Stimulated activated naive CD8-positive, alpha-beta T cell treated with anti-CD3 and anti-CD28 coated beads, Interleukin-15, Interleukin-2, amounts not matched to agents 100 ng/mL and 50 ng/mL, for 24 hours (primary cell): ENCODE data around the gene SYNC.
"Not testable (repeated sequence)": the region's sequence is repeated elsewhere in the genome, so short reads cannot be mapped to it uniquely, and the experiment has no call there.

Experiments
- H3K27ac Mint-ChIP-seq: one replicate; pipeline ENCODE4 v1.8.0; 2021; ENCODE audit warnings: mild to moderate bottlenecking, mixed read lengths
- H3K27me3 Mint-ChIP-seq: one replicate; pipeline ENCODE4 v1.8.0; 2021; ENCODE audit warnings: mixed read lengths
- H3K36me3 Mint-ChIP-seq: one replicate; pipeline ENCODE4 v1.8.0; 2021; ENCODE audit warnings: low read depth, mixed read lengths
- H3K4me1 Mint-ChIP-seq: one replicate; pipeline ENCODE4 v1.8.0; 2021; ENCODE audit warnings: low read depth, mixed read lengths
- H3K4me3 Mint-ChIP-seq: one replicate; pipeline ENCODE4 v1.8.0; 2021; ENCODE audit warnings: mild to moderate bottlenecking, mixed read lengths
- H3K9me3 Mint-ChIP-seq: one replicate; pipeline ENCODE4 v1.8.0; 2021; ENCODE audit warnings: mixed read lengths

The SYNC gene

GRCh38 chr1:32685498-32685897 lies 17.1 kb downstream of the SYNC start:
- no peaks in the 10 kb centered on the region for H3K27me3 Mint-ChIP-seq
- H3K4me1 Mint-ChIP-seq = peaks cover 11% of the 10 kb centered on the region
- H3K36me3 Mint-ChIP-seq = peaks cover 46% of the 10 kb centered on the region
- no peaks in the 10 kb centered on the region for H3K9me3 Mint-ChIP-seq
- no peak overlapping the region for H3K4me3 Mint-ChIP-seq
- H3K27ac Mint-ChIP-seq = no peak overlapping the region

GRCh38 chr1:32684167-32684811 lies 18.3 kb downstream of the SYNC start:
- H3K4me1 Mint-ChIP-seq = peaks cover 11% of the 10 kb centered on the region
- H3K9me3 Mint-ChIP-seq = no peaks in the 10 kb centered on the region
- peak overlapping the region; percentile 23 for H3K4me3 Mint-ChIP-seq
- H3K27me3 Mint-ChIP-seq = no peaks in the 10 kb centered on the region
- peaks cover 58% of the 10 kb centered on the region for H3K36me3 Mint-ChIP-seq
- H3K27ac Mint-ChIP-seq = peak overlapping the region; percentile 50

- Mint-ChIP-seq H3K27me3 (no peaks in the 10 kb centered on the region), H3K9me3 (no peaks in the 10 kb centered on the region), H3K36me3 (peaks cover 59% of the 10 kb centered on the region), H3K27ac (no peak overlapping the region), H3K4me3 (no peak overlapping the region), H3K4me1 (peaks cover 11% of the 10 kb centered on the region)
Observed at GRCh38 chr1:32683397-32683796, 19.2 kb downstream of the SYNC start.

GRCh38 chr1:32681999-32682398 lies 20.6 kb downstream of the SYNC start:
- Mint-ChIP-seq H3K9me3 (no peaks in the 10 kb centered on the region), H3K4me1 (peaks cover 11% of the 10 kb centered on the region), H3K27me3 (no peaks in the 10 kb centered on the region), H3K36me3 (peaks cover 68% of the 10 kb centered on the region), H3K4me3 (no peak overlapping the region), H3K27ac (peak overlapping the region; percentile 5)

GRCh38 chr1:32681509-32681908 lies 21.1 kb downstream of the SYNC start:
- peaks cover 11% of the 10 kb centered on the region for H3K4me1 Mint-ChIP-seq
- no peaks in the 10 kb centered on the region for H3K9me3 Mint-ChIP-seq
- peaks cover 73% of the 10 kb centered on the region for H3K36me3 Mint-ChIP-seq
- H3K27ac Mint-ChIP-seq = no peak overlapping the region
- H3K27me3 Mint-ChIP-seq = no peaks in the 10 kb centered on the region
- no peak overlapping the region for H3K4me3 Mint-ChIP-seq

GRCh38 chr1:32680642-32681041 lies 21.9 kb downstream of the SYNC start:
- Mint-ChIP-seq H3K9me3 (no peaks in the 10 kb centered on the region), H3K4me3 (no peak overlapping the region), H3K36me3 (peaks cover 75% of the 10 kb centered on the region), H3K27me3 (no peaks in the 10 kb centered on the region), H3K4me1 (peaks cover 11% of the 10 kb centered on the region), H3K27ac (peak overlapping the region; percentile 22)

GRCh38 chr1:32679993-32680392 lies 22.6 kb downstream of the SYNC start:
- Mint-ChIP-seq H3K4me1 (peaks cover 11% of the 10 kb centered on the region), H3K36me3 (peaks cover 77% of the 10 kb centered on the region)
- H3K27ac Mint-ChIP-seq = not testable (repeated sequence)

GRCh38 chr1:32676945-32677344 lies 25.6 kb downstream of the SYNC start:
- peaks cover 76% of the 10 kb centered on the region for H3K36me3 Mint-ChIP-seq
- no peak overlapping the region for H3K4me3 Mint-ChIP-seq
- no peaks in the 10 kb centered on the region for H3K4me1 Mint-ChIP-seq
- no peaks in the 10 kb centered on the region for H3K27me3 Mint-ChIP-seq
- H3K9me3 Mint-ChIP-seq = no peaks in the 10 kb centered on the region
- H3K27ac Mint-ChIP-seq = no peak overlapping the region

More at GRCh38 chr1:32679993-32680392, 22.6 kb downstream of the SYNC start:
- not testable (repeated sequence) for H3K9me3 Mint-ChIP-seq, H3K4me3 Mint-ChIP-seq, H3K27me3 Mint-ChIP-seq

- not testable (repeated sequence) for H3K27me3 Mint-ChIP-seq, H3K4me1 Mint-ChIP-seq, H3K4me3 Mint-ChIP-seq, H3K9me3 Mint-ChIP-seq, H3K27ac Mint-ChIP-seq
- H3K36me3 Mint-ChIP-seq = peaks cover 72% of the 10 kb centered on the region
Observed at GRCh38 chr1:32668716-32669115, 33.9 kb downstream of the SYNC start.

GRCh38 chr1:32666901-32667566 lies 35.5 kb downstream of the SYNC start:
- Mint-ChIP-seq H3K36me3 (peaks cover 62% of the 10 kb centered on the region), H3K27me3 (no peaks in the 10 kb centered on the region), H3K4me3 (no peak overlapping the region), H3K27ac (no peak overlapping the region), H3K9me3 (no peaks in the 10 kb centered on the region), H3K4me1 (peaks cover 3% of the 10 kb centered on the region)

GRCh38 chr1:32665915-32666314 lies 36.7 kb downstream of the SYNC start:
- peaks cover 7% of the 10 kb centered on the region for H3K4me1 Mint-ChIP-seq
- H3K27me3 Mint-ChIP-seq = no peaks in the 10 kb centered on the region
- peaks cover 68% of the 10 kb centered on the region for H3K36me3 Mint-ChIP-seq
- no peaks in the 10 kb centered on the region for H3K9me3 Mint-ChIP-seq
- H3K27ac Mint-ChIP-seq = no peak overlapping the region
- no peak overlapping the region for H3K4me3 Mint-ChIP-seq

- Mint-ChIP-seq H3K4me1 (peaks cover 34% of the 10 kb centered on the region), H3K27ac (no peak overlapping the region), H3K9me3 (no peaks in the 10 kb centered on the region), H3K4me3 (no peak overlapping the region), H3K36me3 (peaks cover 70% of the 10 kb centered on the region), H3K27me3 (no peaks in the 10 kb centered on the region)
Observed at GRCh38 chr1:32659581-32659980, 43.0 kb downstream of the SYNC start.

- H3K4me1 Mint-ChIP-seq = peaks cover 75% of the 10 kb centered on the region
- H3K27me3 Mint-ChIP-seq = no peaks in the 10 kb centered on the region
- H3K4me3 Mint-ChIP-seq = peak overlapping the region; percentile 99
- no peaks in the 10 kb centered on the region for H3K9me3 Mint-ChIP-seq
- H3K27ac Mint-ChIP-seq = peak overlapping the region; percentile 100
- H3K36me3 Mint-ChIP-seq = peaks cover 62% of the 10 kb centered on the region
Observed at GRCh38 chr1:32652244-32652962, 50.2 kb downstream of the SYNC start.

GRCh38 chr1:32651461-32652073 lies 51.0 kb downstream of the SYNC start:
- H3K4me3 Mint-ChIP-seq = peak overlapping the region; percentile 99
- H3K36me3 Mint-ChIP-seq = peaks cover 54% of the 10 kb centered on the region
- no peaks in the 10 kb centered on the region for H3K27me3 Mint-ChIP-seq
- peaks cover 71% of the 10 kb centered on the region for H3K4me1 Mint-ChIP-seq
- H3K27ac Mint-ChIP-seq = peak overlapping the region; percentile 100
- H3K9me3 Mint-ChIP-seq = no peaks in the 10 kb centered on the region
